NOMO-1 treated with dmso at 0.1 percent for 144 hours (cell line): ENCODE measurements around the gene FAM83E.
"Not testable (repeated sequence)": the region's sequence is repeated elsewhere in the genome, so short reads cannot be mapped to it uniquely, and the experiment has no call there.

Experiments
- DNase-seq: peaks from one replicate; lab custom pipeline; 2025; ENCODE audit not compliant: unreplicated experiment; lab: John Stamatoyannopoulos, UW

Gene FAM83E

GRCh38 chr19:48578891-48579290 is 36.0 kb downstream of the FAM83E start:
- DNase-seq = no peak

GRCh38 chr19:48577908-48578307 is 37.0 kb downstream of the FAM83E start:
- DNase-seq = not testable (repeated sequence)

- no peak for DNase-seq
Measured at GRCh38 chr19:48575931-48576622, 38.8 kb downstream of the FAM83E start.

GRCh38 chr19:48573163-48573505 is 41.7 kb downstream of the FAM83E start:
- no peak for DNase-seq

GRCh38 chr19:48571378-48572162 is 43.3 kb downstream of the FAM83E start:
- no peak for DNase-seq

- no peak for DNase-seq
Measured at GRCh38 chr19:48569814-48570213, 45.1 kb downstream of the FAM83E start.

- no peak for DNase-seq
Measured at GRCh38 chr19:48568345-48568886, 46.5 kb downstream of the FAM83E start.

GRCh38 chr19:48565090-48565489 is 49.8 kb downstream of the FAM83E start:
- DNase-seq = no peak
